HepG2 (cell line): ENCODE measurements around the gene MTHFR. TPM values are rescaled to one million over a fixed set of nuclear protein-coding genes. Genes with fewer than 3 reads are reported as not detected.

ENCODE experiments used
- ARNT2 ChIP-seq: sonication (generic); formaldehyde crosslinking; IDR thresholded peaks from 2 replicates; pipeline ENCODE4 v1.8.0; 2022; ENCODE audit warnings: mild to moderate bottlenecking, low read depth, missing genetic modification reagents, moderate library complexity
- ATF7 ChIP-seq, 2 experiments: fragments of 450-650 bp in 1 of 2; sonication (generic) in 1 of 2; formaldehyde crosslinking in 1 of 2; IDR thresholded peaks; 2 replicates each; pipeline versions ENCODE4 v1.4.0 to v1.6.1; 2016 to 2020; ENCODE audit warnings: antibody characterized with exemption in 1 of 2, mild to moderate bottlenecking in 1 of 2, missing genetic modification reagents in 1 of 2
- CBX5 ChIP-seq: sonication (generic); formaldehyde crosslinking; IDR thresholded peaks from 2 replicates; pipeline ENCODE4 v1.4.0; 2020; ENCODE audit warnings: missing genetic modification reagents, borderline replicate concordance
- JARID2 ChIP-seq: sonication (generic); formaldehyde crosslinking; IDR thresholded peaks from 2 replicates; pipeline ENCODE4 v1.8.1; 2023; ENCODE audit warnings: missing genetic modification reagents, inconsistent platforms; ENCODE audit not compliant: insufficient replicate concordance
- KLF16 ChIP-seq, 2 experiments: sonication (generic) in 1 of 2; formaldehyde crosslinking in 1 of 2; IDR thresholded peaks; 2 replicates each; pipeline versions ENCODE4 v1.6.1 to v1.8.0; 2016 to 2023; ENCODE audit warnings: missing genetic modification reagents in 2 of 2, missing compliant biosample characterization in 1 of 2
- MED1 ChIP-seq: sonication (generic); formaldehyde crosslinking; IDR thresholded peaks from 2 replicates; pipeline ENCODE4 v1.4.0; 2020; ENCODE audit warnings: missing genetic modification reagents
- NONO ChIP-seq, 2 experiments: fragments of 450-650 bp in 1 of 2; sonication (generic) in 1 of 2; formaldehyde crosslinking in 1 of 2; IDR thresholded peaks in 1 of 2; conservative IDR thresholded peaks in 1 of 2; 2 replicates each; pipeline versions ENCODE4 v1.6.1 to v1.8.0; 2017 to 2022; ENCODE audit warnings: mild to moderate bottlenecking in 1 of 2, missing genetic modification reagents in 1 of 2, moderate library complexity in 1 of 2
- PHB2 ChIP-seq: fragments of 450-650 bp; IDR thresholded peaks from 2 replicates; pipeline ENCODE4 v1.6.1; 2018; ENCODE audit not compliant: partially characterized antibody
- PLRG1 ChIP-seq: fragments of 450-650 bp; conservative IDR thresholded peaks from 2 replicates; pipeline ENCODE4 v1.6.1; 2016
- YEATS4 ChIP-seq: sonication (generic); formaldehyde crosslinking; IDR thresholded peaks from 2 replicates; pipeline ENCODE4 v1.4.0; 2020; ENCODE audit warnings: missing genetic modification reagents, borderline replicate concordance
- ZIK1 ChIP-seq: sonication (generic); formaldehyde crosslinking; IDR thresholded peaks from 2 replicates; pipeline ENCODE4 v1.5.0; 2020; ENCODE audit warnings: mild to moderate bottlenecking, low read depth, missing genetic modification reagents, borderline replicate concordance
- ZNF180 ChIP-seq: sonication (generic); formaldehyde crosslinking; IDR thresholded peaks from 2 replicates; pipeline ENCODE4 v1.4.0; 2020; ENCODE audit warnings: low read depth, missing genetic modification reagents, borderline replicate concordance
- ZSCAN22 ChIP-seq: sonication (generic); formaldehyde crosslinking; IDR thresholded peaks from 2 replicates; pipeline ENCODE4 v1.4.0; 2020; ENCODE audit warnings: mild to moderate bottlenecking, missing genetic modification reagents
- ZSCAN9 ChIP-seq: IDR thresholded peaks from 2 replicates; pipeline ENCODE4 v1.6.1; 2016; ENCODE audit warnings: borderline replicate concordance
- polyA plus RNA-seq, 8 experiments: library from polyadenylated mRNA; depleted of rRNA in 3 of 8; stranded (reverse) in 7 of 8; unstranded in 1 of 8; fragments of >200 nt; fragmentation: Illumina TruSeq in 4 of 8; extraction: Trizol in 4 of 8; gene quantifications; 2 replicates each; pipeline versions ENCODE4 v1.2.1 to v1.2.3, GENCODE V29; 2011 to 2016; ENCODE audit warnings: low read depth in 4 of 8, missing spikeins in 1 of 8, mixed read lengths in 1 of 8; ENCODE audit not compliant: insufficient read depth in 1 of 8
- total RNA-seq, 5 experiments: library from RNA; depleted of rRNA; stranded (reverse); fragments of >200 nt; fragmentation: Illumina TruSeq; extraction: Trizol; gene quantifications; 2 replicates each; pipeline ENCODE4 v1.2.3, GENCODE V29; 2016; ENCODE audit warnings: low read depth in 1 of 5
- TF ChIP-seq, protein P1 (sequence below): sonication (generic); formaldehyde crosslinking; IDR thresholded peaks from 2 replicates; pipeline ENCODE4 v1.5.0; 2020; ENCODE audit warnings: missing genetic modification reagents
- TF ChIP-seq, protein P2 (sequence below): sonication (generic); formaldehyde crosslinking; IDR thresholded peaks from 2 replicates; pipeline ENCODE4 v1.4.0; 2020; ENCODE audit warnings: missing genetic modification reagents
- TF ChIP-seq, protein P3 (sequence below): IDR thresholded peaks from 2 replicates; pipeline ENCODE4 v1.6.1; 2016
- TF ChIP-seq, protein P4 (sequence below): sonication (generic); formaldehyde crosslinking; IDR thresholded peaks from 2 replicates; pipeline ENCODE4 v1.8.0; 2022; ENCODE audit warnings: mild to moderate bottlenecking, missing genetic modification reagents, moderate library complexity
- TF ChIP-seq, protein P5 (sequence below): sonication (generic); formaldehyde crosslinking; IDR thresholded peaks from 2 replicates; pipeline ENCODE4 v1.4.0; 2020; ENCODE audit warnings: missing genetic modification reagents, mild to moderate bottlenecking, borderline replicate concordance
- TF ChIP-seq, protein P6 (sequence below): conservative IDR thresholded peaks from 2 replicates; pipeline ENCODE4 v1.6.1; 2018; ENCODE audit warnings: missing genetic modification reagents

MTHFR gene
- total and polyA plus RNA-seq, 2 of the 13 experiments (the other 11 are each of a cell fraction or from before 2014, with no cell fraction given): 3.8 to 8.2 TPM

DNA sequence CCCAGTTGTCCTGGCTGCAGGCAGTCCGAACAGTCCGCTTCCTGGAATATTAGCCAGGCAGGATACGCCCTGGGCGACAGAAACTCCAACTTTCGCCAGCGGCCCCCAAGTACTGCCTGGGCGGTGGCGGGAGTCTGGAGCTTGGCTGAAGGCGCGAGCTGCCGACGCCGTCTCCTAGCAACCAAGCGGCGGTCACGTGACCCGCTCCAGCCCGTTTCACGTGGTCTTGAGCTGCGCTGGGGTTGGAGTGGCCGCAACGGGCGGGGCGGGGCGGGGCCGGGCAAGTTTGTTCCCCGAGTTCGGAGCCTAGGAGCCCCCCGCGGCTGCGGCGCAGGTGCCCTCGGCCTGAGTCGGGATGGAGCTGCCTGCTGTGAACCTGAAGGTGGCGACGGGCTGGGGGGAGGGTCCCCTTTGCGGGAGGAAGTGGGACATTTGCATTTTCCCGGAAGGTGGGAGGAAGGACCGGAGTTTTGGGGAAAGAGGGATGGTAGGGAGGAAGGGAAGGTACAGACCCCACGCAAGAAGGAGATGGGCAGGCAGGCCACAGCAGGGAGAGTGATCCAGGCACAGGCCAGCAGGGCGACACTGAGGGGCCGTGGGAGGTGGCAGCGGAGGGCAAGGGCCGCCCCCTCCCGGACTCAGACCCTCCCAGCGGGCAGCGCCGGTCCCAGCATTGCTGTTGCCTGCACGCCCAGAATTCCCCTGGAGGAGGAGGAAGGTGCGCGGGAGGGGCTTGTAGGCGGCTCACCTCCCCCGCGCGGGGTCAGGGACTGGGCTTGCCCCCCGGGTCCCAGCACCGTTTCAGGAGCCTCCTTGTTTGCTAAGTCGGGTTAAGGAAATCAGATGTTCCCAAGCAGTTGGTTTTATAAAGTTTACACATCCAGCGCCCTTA lies 69.7 kb downstream of the MTHFR start, which contains the start of gene AGTRAP (continued):
- TF ChIP-seq, protein P1, sequence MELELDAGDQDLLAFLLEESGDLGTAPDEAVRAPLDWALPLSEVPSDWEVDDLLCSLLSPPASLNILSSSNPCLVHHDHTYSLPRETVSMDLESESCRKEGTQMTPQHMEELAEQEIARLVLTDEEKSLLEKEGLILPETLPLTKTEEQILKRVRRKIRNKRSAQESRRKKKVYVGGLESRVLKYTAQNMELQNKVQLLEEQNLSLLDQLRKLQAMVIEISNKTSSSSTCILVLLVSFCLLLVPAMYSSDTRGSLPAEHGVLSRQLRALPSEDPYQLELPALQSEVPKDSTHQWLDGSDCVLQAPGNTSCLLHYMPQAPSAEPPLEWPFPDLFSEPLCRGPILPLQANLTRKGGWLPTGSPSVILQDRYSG: no peak
- no peak; the same call in 1 of the 2 replicates for TF ChIP-seq ZIK1 (CRISPR knock-in tag)
- TF ChIP-seq JARID2 (CRISPR knock-in tag): no peak
- peak; percentile 10; the same call in 1 of the 2 replicates for TF ChIP-seq ARNT2
- no peak for TF ChIP-seq CBX5 (CRISPR knock-in tag)
- TF ChIP-seq, protein P2, sequence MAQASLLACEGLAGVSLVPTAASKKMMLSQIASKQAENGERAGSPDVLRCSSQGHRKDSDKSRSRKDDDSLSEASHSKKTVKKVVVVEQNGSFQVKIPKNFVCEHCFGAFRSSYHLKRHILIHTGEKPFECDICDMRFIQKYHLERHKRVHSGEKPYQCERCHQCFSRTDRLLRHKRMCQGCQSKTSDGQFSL (CRISPR knock-in tag): no peak
- TF ChIP-seq YEATS4: no peak; the same call in 1 of the 2 replicates
- no peak for TF ChIP-seq NONO (IDR thresholded peaks at IDR 0.05)
- peak; percentile 20; the same call in 1 of the 2 replicates for TF ChIP-seq NONO (CRISPR knock-in tag; conservative IDR thresholded peaks at IDR 0.05)
- no peak for TF ChIP-seq PHB2
- TF ChIP-seq, protein P3, sequence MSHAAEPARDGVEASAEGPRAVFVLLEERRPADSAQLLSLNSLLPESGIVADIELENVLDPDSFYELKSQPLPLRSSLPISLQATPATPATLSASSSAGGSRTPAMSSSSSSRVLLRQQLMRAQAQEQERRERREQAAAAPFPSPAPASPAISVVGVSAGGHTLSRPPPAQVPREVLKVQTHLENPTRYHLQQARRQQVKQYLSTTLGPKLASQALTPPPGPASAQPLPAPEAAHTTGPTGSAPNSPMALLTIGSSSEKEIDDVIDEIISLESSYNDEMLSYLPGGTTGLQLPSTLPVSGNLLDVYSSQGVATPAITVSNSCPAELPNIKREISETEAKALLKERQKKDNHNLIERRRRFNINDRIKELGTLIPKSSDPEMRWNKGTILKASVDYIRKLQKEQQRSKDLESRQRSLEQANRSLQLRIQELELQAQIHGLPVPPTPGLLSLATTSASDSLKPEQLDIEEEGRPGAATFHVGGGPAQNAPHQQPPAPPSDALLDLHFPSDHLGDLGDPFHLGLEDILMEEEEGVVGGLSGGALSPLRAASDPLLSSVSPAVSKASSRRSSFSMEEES: peak; percentile 61; the same call in 1 of the 2 replicates
- no peak for TF ChIP-seq ZSCAN9
- TF ChIP-seq, protein P4, sequence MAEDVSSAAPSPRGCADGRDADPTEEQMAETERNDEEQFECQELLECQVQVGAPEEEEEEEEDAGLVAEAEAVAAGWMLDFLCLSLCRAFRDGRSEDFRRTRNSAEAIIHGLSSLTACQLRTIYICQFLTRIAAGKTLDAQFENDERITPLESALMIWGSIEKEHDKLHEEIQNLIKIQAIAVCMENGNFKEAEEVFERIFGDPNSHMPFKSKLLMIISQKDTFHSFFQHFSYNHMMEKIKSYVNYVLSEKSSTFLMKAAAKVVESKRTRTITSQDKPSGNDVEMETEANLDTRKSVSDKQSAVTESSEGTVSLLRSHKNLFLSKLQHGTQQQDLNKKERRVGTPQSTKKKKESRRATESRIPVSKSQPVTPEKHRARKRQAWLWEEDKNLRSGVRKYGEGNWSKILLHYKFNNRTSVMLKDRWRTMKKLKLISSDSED (CRISPR knock-in tag): no peak
- no peak for TF ChIP-seq ZNF180
- TF ChIP-seq, protein P5, sequence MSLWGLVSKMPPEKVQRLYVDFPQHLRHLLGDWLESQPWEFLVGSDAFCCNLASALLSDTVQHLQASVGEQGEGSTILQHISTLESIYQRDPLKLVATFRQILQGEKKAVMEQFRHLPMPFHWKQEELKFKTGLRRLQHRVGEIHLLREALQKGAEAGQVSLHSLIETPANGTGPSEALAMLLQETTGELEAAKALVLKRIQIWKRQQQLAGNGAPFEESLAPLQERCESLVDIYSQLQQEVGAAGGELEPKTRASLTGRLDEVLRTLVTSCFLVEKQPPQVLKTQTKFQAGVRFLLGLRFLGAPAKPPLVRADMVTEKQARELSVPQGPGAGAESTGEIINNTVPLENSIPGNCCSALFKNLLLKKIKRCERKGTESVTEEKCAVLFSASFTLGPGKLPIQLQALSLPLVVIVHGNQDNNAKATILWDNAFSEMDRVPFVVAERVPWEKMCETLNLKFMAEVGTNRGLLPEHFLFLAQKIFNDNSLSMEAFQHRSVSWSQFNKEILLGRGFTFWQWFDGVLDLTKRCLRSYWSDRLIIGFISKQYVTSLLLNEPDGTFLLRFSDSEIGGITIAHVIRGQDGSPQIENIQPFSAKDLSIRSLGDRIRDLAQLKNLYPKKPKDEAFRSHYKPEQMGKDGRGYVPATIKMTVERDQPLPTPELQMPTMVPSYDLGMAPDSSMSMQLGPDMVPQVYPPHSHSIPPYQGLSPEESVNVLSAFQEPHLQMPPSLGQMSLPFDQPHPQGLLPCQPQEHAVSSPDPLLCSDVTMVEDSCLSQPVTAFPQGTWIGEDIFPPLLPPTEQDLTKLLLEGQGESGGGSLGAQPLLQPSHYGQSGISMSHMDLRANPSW: no peak
- TF ChIP-seq ZSCAN22 (CRISPR knock-in tag): no peak
- TF ChIP-seq MED1: no peak
- TF ChIP-seq, protein P6, sequence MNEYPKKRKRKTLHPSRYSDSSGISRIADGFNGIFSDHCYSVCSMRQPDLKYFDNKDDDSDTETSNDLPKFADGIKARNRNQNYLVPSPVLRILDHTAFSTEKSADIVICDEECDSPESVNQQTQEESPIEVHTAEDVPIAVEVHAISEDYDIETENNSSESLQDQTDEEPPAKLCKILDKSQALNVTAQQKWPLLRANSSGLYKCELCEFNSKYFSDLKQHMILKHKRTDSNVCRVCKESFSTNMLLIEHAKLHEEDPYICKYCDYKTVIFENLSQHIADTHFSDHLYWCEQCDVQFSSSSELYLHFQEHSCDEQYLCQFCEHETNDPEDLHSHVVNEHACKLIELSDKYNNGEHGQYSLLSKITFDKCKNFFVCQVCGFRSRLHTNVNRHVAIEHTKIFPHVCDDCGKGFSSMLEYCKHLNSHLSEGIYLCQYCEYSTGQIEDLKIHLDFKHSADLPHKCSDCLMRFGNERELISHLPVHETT (CRISPR knock-in tag): no peak
- TF ChIP-seq ATF7 (IDR thresholded peaks at IDR 0.05): no peak
- TF ChIP-seq ATF7 (CRISPR knock-in tag; IDR thresholded peaks at IDR 0.05): no peak
- no peak for TF ChIP-seq PLRG1
- no peak for TF ChIP-seq KLF16 (CRISPR knock-in tag; IDR thresholded peaks at IDR 0.05)
